DOHH2 (cell line): Measurements from ENCODE around the gene SPOCK1.

ENCODE experiments used
- H3F3A ChIP-seq: fragments of 200-600 bp; sonication (generic), shearing (Covaris generic); 2 replicates; pipeline ENCODE4 v1.6.0; 2016; ENCODE audit warnings: antibody characterized with exemption, mild to moderate bottlenecking; ENCODE audit not compliant: control insufficient read depth, insufficient read depth
- H3K27ac ChIP-seq: fragments of 200-600 bp; sonication (generic); 2 replicates; pipeline ENCODE4 v1.5.1; 2014; ENCODE audit warnings: low read depth, mild to moderate bottlenecking, low read length, moderate library complexity
- H3K27me3 ChIP-seq: fragments of 200-600 bp; sonication (generic); 2 replicates; pipeline ENCODE4 v1.6.1; 2014; ENCODE audit warnings: mild to moderate bottlenecking, low read length, mixed read lengths; ENCODE audit not compliant: control insufficient read depth
- H3K36me3 ChIP-seq: fragments of 200-600 bp; sonication (generic); 2 replicates; pipeline ENCODE4 v1.6.1; 2014; ENCODE audit warnings: mild to moderate bottlenecking, low read length, moderate library complexity, mixed read lengths; ENCODE audit not compliant: control insufficient read depth
- H3K4me1 ChIP-seq: fragments of 200-600 bp; sonication (generic); 2 replicates; pipeline ENCODE4 v1.6.1; 2014; ENCODE audit warnings: mild to moderate bottlenecking, low read length, mixed read lengths; ENCODE audit not compliant: control insufficient read depth
- H3K4me2 ChIP-seq: fragments of 200-600 bp; sonication (generic); 2 replicates; pipeline ENCODE4 v1.6.0; 2014; ENCODE audit warnings: mild to moderate bottlenecking, low read length, moderate library complexity
- H3K4me3 ChIP-seq: fragments of 200-600 bp; sonication (generic); 2 replicates; pipeline ENCODE4 v1.5.1; 2014; ENCODE audit warnings: mild to moderate bottlenecking, low read length, mixed read lengths
- H3K79me2 ChIP-seq: fragments of 200-600 bp; sonication (generic); 2 replicates; pipeline ENCODE4 v1.6.1; 2014; ENCODE audit warnings: mild to moderate bottlenecking, low read length, mixed read lengths; ENCODE audit not compliant: control insufficient read depth
- H3K9me2 ChIP-seq: fragments of 200-600 bp; sonication (generic); replicated peaks from 2 replicates; pipeline ENCODE4 v1.6.1; 2014; ENCODE audit warnings: mild to moderate bottlenecking, low read length, mixed read lengths; ENCODE audit not compliant: control insufficient read depth
- H3K9me3 ChIP-seq: fragments of 200-600 bp; sonication (generic); 2 replicates; pipeline ENCODE4 v1.6.1; 2014; ENCODE audit warnings: antibody characterized with exemption, low read length, mixed read lengths; ENCODE audit not compliant: control insufficient read depth, insufficient read depth
- H4K20me1 ChIP-seq: fragments of 200-600 bp; sonication (generic); 2 replicates; pipeline ENCODE4 v1.6.0; 2014; ENCODE audit warnings: low read depth, mild to moderate bottlenecking, antibody characterized with exemption, low read length, moderate library complexity; ENCODE audit not compliant: control insufficient read depth, insufficient read depth
- EZH2phosphoT487 ChIP-seq: fragments of 200-600 bp; sonication (generic); IDR thresholded peaks from 2 replicates; pipeline ENCODE4 v1.6.1; 2017; ENCODE audit warnings: borderline replicate concordance, mild to moderate bottlenecking, antibody characterized with exemption, low read length, moderate library complexity, mixed read lengths
- TF ChIP-seq, protein P1 (sequence below): fragments of 200-600 bp; sonication (generic); IDR thresholded peaks from one replicate; pipeline ENCODE4 v1.5.1; 2014; ENCODE audit warnings: antibody characterized with exemption, mild to moderate bottlenecking, low read depth, low read length; ENCODE audit not compliant: poor library complexity, severe bottlenecking

The SPOCK1 gene

GRCh38 chr5:137287569-137287968 is 211.6 kb downstream of the SPOCK1 start:
- Histone ChIP-seq H3K36me3 (no peaks in the 10 kb centered on the region), H3K4me1 (no peaks in the 10 kb centered on the region), H3K27ac (no peak overlapping the region), H4K20me1 (no peaks in the 10 kb centered on the region), H3K4me2 (no peak overlapping the region), H3K79me2 (no peaks in the 10 kb centered on the region), H3K4me3 (no peak overlapping the region), H3K27me3 (peaks cover 18% of the 10 kb centered on the region; the same call in 1 of the 2 replicates), H3K9me3 (no peaks in the 10 kb centered on the region), H3K9me2 (no peaks in the 10 kb centered on the region), H3F3A (no peaks in the 10 kb centered on the region)
- TF ChIP-seq EZH2phosphoT487, result no peak
- TF ChIP-seq, protein P1, sequence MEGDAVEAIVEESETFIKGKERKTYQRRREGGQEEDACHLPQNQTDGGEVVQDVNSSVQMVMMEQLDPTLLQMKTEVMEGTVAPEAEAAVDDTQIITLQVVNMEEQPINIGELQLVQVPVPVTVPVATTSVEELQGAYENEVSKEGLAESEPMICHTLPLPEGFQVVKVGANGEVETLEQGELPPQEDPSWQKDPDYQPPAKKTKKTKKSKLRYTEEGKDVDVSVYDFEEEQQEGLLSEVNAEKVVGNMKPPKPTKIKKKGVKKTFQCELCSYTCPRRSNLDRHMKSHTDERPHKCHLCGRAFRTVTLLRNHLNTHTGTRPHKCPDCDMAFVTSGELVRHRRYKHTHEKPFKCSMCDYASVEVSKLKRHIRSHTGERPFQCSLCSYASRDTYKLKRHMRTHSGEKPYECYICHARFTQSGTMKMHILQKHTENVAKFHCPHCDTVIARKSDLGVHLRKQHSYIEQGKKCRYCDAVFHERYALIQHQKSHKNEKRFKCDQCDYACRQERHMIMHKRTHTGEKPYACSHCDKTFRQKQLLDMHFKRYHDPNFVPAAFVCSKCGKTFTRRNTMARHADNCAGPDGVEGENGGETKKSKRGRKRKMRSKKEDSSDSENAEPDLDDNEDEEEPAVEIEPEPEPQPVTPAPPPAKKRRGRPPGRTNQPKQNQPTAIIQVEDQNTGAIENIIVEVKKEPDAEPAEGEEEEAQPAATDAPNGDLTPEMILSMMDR, result no peak

- H3K9me2 ChIP-seq, result no peaks in the 10 kb centered on the region
- peaks cover 18% of the 10 kb centered on the region; the same call in 1 of the 2 replicates for H3K27me3 ChIP-seq
- no peaks in the 10 kb centered on the region for H4K20me1 ChIP-seq
- no peaks in the 10 kb centered on the region for H3K9me3 ChIP-seq
- no peaks in the 10 kb centered on the region for H3F3A ChIP-seq
- H3K36me3 ChIP-seq, result no peaks in the 10 kb centered on the region
- no peaks in the 10 kb centered on the region for H3K79me2 ChIP-seq
- H3K4me3 ChIP-seq, result no peak overlapping the region
- H3K4me1 ChIP-seq, result no peaks in the 10 kb centered on the region
- no peak overlapping the region for H3K27ac ChIP-seq
- TF ChIP-seq, protein P1, result no peak
- no peak for TF ChIP-seq EZH2phosphoT487
- no peak overlapping the region for H3K4me2 ChIP-seq
These were observed 213.0 kb downstream of the SPOCK1 start for GRCh38 chr5:137286025-137286610.

DNA sequence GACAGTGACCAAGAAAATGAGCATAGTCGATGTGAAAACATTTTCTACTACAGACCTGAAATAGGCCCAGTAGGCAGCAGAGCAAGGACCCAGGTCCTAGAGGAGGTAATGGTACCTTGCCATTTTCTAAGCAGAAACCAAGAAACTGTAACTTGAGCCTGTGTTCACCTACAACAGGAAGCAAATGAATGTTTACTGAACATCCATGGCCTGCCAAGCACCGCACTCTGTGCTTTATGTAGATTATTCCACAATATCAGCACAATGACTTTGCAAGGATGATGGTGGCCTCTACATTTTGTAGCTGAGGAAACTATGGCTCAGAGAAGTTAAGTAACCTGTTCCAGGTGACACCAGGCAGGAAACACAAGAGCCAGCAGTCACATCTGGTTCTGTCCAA is 215.3 kb downstream of the SPOCK1 start:
- Histone ChIP-seq H3K27ac (no peak overlapping the region), H3K4me1 (no peaks in the 10 kb centered on the region), H3K27me3 (peaks cover 12% of the 10 kb centered on the region; the same call in 1 of the 2 replicates), H3K9me3 (no peaks in the 10 kb centered on the region), H3K4me3 (no peak overlapping the region), H4K20me1 (no peaks in the 10 kb centered on the region), H3K9me2 (no peaks in the 10 kb centered on the region), H3K79me2 (no peaks in the 10 kb centered on the region), H3F3A (no peaks in the 10 kb centered on the region), H3K36me3 (no peaks in the 10 kb centered on the region), H3K4me2 (no peak overlapping the region)
- TF ChIP-seq EZH2phosphoT487, result no peak
- TF ChIP-seq, protein P1, result no peak
